Prostate gland (tissue), 2 donors: ENCODE results near the gene TPCN1. TPM values are rescaled to one million over a fixed set of nuclear protein-coding genes. Genes with fewer than 3 reads are reported as not detected.

ENCODE experiments used
- DNase-seq: peaks from one replicate; pipeline ENCODE4 v3.0.0-alpha.2; 2019; ENCODE audit warnings: low spot score
- H3K27ac ChIP-seq, 2 donors: fragments of 200-600 bp; sonication (generic); 2 replicates each; pipeline ENCODE4 v1.5.1; 2017 to 2019
- H3K27me3 ChIP-seq: fragments of 200-600 bp; sonication (generic); replicated peaks from 2 replicates; pipeline ENCODE4 v1.5.1; 2019; ENCODE audit not compliant: insufficient read depth
- H3K36me3 ChIP-seq, 2 donors: fragments of 200-600 bp; sonication (generic); 1 replicate in 1 of 2; 2 replicates in 1 of 2; pipeline versions ENCODE4 v1.5.1 to v1.8.1; 2017 to 2019
- H3K4me1 ChIP-seq: fragments of 200-600 bp; sonication (generic); replicated peaks from 2 replicates; pipeline ENCODE4 v1.5.1; 2019
- H3K4me3 ChIP-seq, 2 donors: fragments of 200-600 bp; sonication (generic); 2 replicates each; pipeline ENCODE4 v1.5.1; 2017 to 2019
- H3K9me3 ChIP-seq: fragments of 200-600 bp; sonication (generic); 2 replicates; pipeline ENCODE4 v1.5.1; 2017
- CTCF ChIP-seq, 4 experiments: fragments of 200-600 bp in 2 of 4; fragments of 450-650 bp in 2 of 4; sonication (generic) in 2 of 4; IDR thresholded peaks; 1 replicate in 3 of 4; 2 replicates in 1 of 4; pipeline ENCODE4 v1.5.1; 2016 to 2019; ENCODE audit warnings: antibody characterized with exemption in 4 of 4, mild to moderate bottlenecking in 2 of 4, moderate library complexity in 2 of 4
- POLR2A ChIP-seq: fragments of 450-650 bp; IDR thresholded peaks from one replicate; pipeline ENCODE4 v1.6.1; 2016; ENCODE audit warnings: antibody characterized with exemption, mild to moderate bottlenecking
- POLR2AphosphoS5 ChIP-seq: sonication (generic); formaldehyde crosslinking; IDR thresholded peaks from one replicate; pipeline ENCODE4 v1.6.1; 2017; ENCODE audit warnings: antibody characterized with exemption
- WGBS: methylation state at CpG from one replicate; pipeline ENCODE4 v1.1.5; 2018; 5-methylcytosine and 5-hydroxymethylcytosine counted together
- intact Hi-C: fragments of 100-400 bp; cut with DNase I; formaldehyde crosslinking; loops from one replicate; pipeline ENCODE4 v1.14.2; 2022
- total RNA-seq, 2 donors: library from RNA; depleted of rRNA; stranded (reverse); fragments of >200 nt; gene quantifications; one replicate each; pipeline ENCODE4 v1.1.0, GENCODE V29; 2016

Gene TPCN1
- 10 to 100 TPM; 52.6 to 65.3 TPM for total RNA-seq

- WGBS: under 1% methylated on average over 64 of the region's 68 CpGs
- H3K4me1 ChIP-seq: no peaks in the 10 kb centered on the region
- intact Hi-C loops: loop anchor here (10.0 kb wide), 1 partner anchor 113 kb away; the partner anchor contains the start of gene SLC8B1
Measured at GRCh38 chr12:113221181-113221996, at the start of gene TPCN1. TSS of gene TPCN1 (plus strand) at chr12:113221464. CDS start at chr12:113226853, 5,389 bp downstream.

DNA sequence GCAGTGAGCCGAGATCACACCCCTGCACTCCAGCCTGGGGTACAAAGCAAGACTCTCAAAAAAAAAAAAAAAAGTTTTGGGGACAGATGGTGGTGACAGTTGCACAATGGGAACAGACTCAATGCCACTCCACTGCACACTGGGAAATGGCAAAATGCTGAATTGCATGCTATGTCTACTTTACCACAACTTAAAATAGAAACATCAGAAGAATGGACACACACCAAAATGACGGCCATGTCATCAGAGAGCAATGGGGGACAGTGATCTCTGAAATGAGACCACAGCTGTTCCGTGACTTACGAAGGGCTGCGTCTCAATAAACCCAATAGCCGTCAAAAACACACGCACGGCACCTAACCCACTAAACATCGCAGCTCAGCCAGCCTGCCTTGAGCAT lies 49.7 kb upstream of the TPCN1 start:
- Histone ChIP-seq H3K4me3 (no peak overlapping the region), H3K27me3 (no peaks in the 10 kb centered on the region), H3K36me3 (peaks cover 28 to 32% of the 10 kb centered on the region in 2 donors), H3K9me3 (no peaks in the 10 kb centered on the region), H3K27ac (no peak overlapping the region), H3K4me1 (no peaks in the 10 kb centered on the region)
- TF ChIP-seq POLR2A (no peak), CTCF (IDR thresholded peaks at IDR 0.05) (no peak), POLR2AphosphoS5 (no peak)
- intact Hi-C loops: loop anchor here (5.0 kb wide), 1 partner anchor 124 kb away; no protein-coding TSS in a partner anchor
- DNase-seq: no peak
- WGBS: 92% methylated on average over 9 of the region's 9 CpGs

More at GRCh38 chr12:113221181-113221996, at the start of gene TPCN1:
- H3K36me3 ChIP-seq: no peaks in the 10 kb centered on the region
- no peaks in the 10 kb centered on the region for H3K9me3 ChIP-seq
- no peaks in the 10 kb centered on the region for H3K27me3 ChIP-seq
- peak; percentile 100 for DNase-seq
- peak within 1 kb of the TSS; percentile 91 to 92 for H3K27ac ChIP-seq
- TF ChIP-seq CTCF (IDR thresholded peaks at IDR 0.05) (peak in 2 of 4 experiments; percentile 43 to 47), POLR2AphosphoS5 (peak; percentile 98), POLR2A (peak; percentile 100)
- peak within 1 kb of the TSS; percentile 97 to 98 for H3K4me3 ChIP-seq

DNA sequence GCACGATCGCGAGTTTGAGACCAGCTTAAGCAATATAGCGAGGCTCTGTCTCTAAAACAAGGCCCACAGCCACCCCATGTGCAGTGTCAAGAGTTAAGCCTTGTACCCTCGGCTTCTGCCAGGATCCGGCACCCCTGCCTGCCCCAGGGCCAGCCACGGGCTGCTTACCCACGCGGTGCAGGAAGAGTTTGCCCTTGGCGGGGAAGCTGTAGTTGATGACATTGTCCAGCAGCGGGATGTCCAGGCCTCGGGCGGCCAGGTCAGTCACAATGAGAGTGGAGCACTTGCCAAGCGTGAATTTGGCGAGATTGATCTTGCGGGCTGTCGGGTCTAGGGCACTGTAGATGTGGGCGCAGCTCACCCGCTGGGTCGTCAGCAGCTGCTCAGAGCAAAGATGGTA lies 49.1 kb upstream of the TPCN1 start:
- H3K36me3 ChIP-seq: peaks cover 29 to 35% of the 10 kb centered on the region in 2 donors
- no peak overlapping the region for H3K27ac ChIP-seq
- H3K4me1 ChIP-seq: no peaks in the 10 kb centered on the region
- no peaks in the 10 kb centered on the region for H3K27me3 ChIP-seq
- DNase-seq: no peak
- WGBS: 95% methylated on average over 20 of the region's 20 CpGs
- no peaks in the 10 kb centered on the region for H3K9me3 ChIP-seq
- intact Hi-C loops: loop anchor here (5.0 kb wide), 1 partner anchor 125 kb away; no protein-coding TSS in a partner anchor
- H3K4me3 ChIP-seq: no peak overlapping the region
- TF ChIP-seq POLR2A (no peak), POLR2AphosphoS5 (no peak), CTCF (IDR thresholded peaks at IDR 0.05) (no peak)

DNA sequence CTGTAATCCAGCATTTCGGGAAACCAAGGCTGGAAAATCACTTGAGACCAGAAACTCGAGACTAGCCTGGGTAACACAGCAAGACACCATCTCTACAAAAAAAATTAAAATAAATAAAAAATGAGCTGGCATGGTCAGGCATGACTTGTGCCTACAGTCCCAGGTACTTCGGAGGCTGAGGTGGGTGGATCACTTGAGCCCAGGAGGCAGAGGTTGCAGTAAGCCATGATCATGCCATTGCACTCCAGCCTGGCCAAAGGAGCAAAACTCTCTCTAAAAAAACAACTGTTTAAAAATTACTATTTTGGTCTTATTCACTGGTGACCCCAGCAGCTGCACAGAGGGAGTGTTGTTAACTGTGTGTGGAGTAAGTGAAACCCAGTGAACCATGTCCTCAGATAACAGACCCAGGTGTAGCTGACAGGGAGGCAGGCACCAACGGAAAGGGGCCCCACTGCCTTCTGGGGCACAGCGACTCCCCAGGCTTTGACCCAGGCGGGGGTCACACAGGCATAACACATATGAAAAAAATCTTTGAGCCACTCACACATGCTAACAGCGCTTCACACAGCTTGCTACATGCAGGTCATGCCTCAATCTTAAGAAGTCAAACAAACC lies 48.1 kb upstream of the TPCN1 start:
- TF ChIP-seq POLR2A (no peak), CTCF (IDR thresholded peaks at IDR 0.05) (no peak), POLR2AphosphoS5 (no peak)
- intact Hi-C loops: loop anchor here (5.0 kb wide), 1 partner anchor 126 kb away; no protein-coding TSS in a partner anchor
- Histone ChIP-seq H3K36me3 (peaks cover 26 to 30% of the 10 kb centered on the region in 2 donors), H3K27ac (no peak overlapping the region), H3K9me3 (no peaks in the 10 kb centered on the region), H3K27me3 (no peaks in the 10 kb centered on the region), H3K4me3 (no peak overlapping the region), H3K4me1 (no peaks in the 10 kb centered on the region)
- 89% methylated on average over 7 of the region's 7 CpGs for WGBS
- DNase-seq: no peak
